ENCODE results near the gene ABCG5.

Gene ABCG5

DNA sequence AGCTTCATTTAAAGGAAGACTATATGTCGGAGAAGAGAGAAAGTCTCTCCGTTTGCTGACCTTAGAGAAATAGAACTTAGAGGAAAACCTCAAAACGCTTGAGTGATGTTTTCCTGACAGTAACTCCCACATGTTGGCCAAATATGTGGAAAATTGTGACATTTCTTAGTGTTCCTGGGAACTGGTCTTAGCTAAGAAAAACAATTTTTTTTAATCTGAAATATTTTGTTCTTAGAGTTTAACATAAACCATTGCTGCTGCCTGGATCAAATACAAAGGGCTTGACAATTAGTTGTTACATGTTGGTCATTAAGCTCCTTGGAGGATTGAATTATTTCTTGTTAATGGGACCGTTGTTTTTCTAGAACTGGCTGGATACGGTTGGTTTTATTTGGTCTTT is 48.5 kb downstream of the ABCG5 start:
- DNase-seq (ENCODE audit: low read depth in 1 of 2, low spot score in 1 of 2) = no peak
- in situ Hi-C loops (cut with HindIII; ENCODE audit: low pct_unique_long_range_greater_than_20kb, low sequenced_read_pairs) = no loop called here
- TF ChIP-seq JUND (IDR thresholded peaks at IDR 0.05; ENCODE audit: low read depth) = no peak

DNA sequence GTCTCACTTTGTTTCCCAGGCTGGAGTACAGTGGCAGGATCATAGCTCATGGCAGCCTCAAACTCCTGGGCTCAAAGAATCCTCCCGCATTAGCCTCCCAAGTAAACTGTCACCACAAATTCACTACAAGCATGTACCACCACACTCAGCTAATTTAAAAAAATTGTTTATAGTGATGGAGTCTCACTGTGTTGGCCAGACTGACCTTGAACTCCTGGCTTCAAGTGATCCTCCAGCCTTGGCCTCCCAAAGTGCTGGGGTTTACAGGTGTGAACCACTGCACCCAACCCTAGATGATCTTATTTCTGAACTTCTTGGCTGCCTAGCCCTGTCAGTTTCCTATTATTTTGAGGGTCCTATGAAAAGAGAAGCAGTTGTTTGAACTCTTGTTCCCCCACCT is 50.0 kb downstream of the ABCG5 start:
- no peak for TF ChIP-seq JUND (IDR thresholded peaks at IDR 0.05; ENCODE audit: low read depth)
- no peak for DNase-seq (ENCODE audit: low read depth in 1 of 2, low spot score in 1 of 2)
- in situ Hi-C loops (cut with HindIII; ENCODE audit: low pct_unique_long_range_greater_than_20kb, low sequenced_read_pairs) = no loop called here

DNA sequence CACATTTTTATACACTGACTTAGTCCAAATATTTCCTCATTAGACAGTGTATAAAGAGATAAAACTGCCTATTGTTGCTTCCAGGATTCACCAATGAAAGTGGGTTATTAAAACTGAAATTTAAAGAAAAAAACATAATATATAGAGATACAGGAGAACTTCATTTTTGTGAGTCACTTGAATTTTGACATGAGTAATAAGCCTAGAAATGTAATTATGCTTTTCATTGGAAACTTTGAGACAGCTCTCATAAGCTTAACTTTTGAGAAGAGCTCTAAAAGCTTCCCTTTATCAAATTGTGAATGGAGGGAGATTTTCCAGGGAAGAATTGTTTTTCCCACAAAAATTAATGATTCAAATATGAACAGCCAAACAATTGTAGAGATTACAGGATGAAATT is 50.7 kb downstream of the ABCG5 start:
- no peak for DNase-seq (ENCODE audit: low read depth in 1 of 2, low spot score in 1 of 2)
- TF ChIP-seq JUND (IDR thresholded peaks at IDR 0.05; ENCODE audit: low read depth) = no peak
- in situ Hi-C loops (cut with HindIII; ENCODE audit: low pct_unique_long_range_greater_than_20kb, low sequenced_read_pairs) = no loop called here

DNA sequence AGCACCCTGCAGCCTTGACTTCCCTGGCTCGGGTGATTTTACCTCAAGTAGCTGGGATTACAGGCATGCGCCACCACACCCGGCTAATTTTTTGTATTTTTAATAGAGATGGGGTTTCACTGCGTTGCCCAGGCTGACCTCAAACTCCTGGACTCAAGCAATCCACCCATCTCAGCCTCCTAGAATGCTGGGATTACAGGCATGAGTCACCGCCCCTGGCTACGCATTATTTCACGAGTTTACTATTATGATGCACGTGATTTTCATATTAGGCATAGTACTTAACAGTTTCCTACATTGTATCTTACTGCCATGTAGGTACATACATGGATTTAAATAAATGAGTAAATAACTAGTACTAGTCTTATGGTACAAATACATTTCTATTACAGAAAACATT is 60.4 kb downstream of the ABCG5 start:
- in situ Hi-C loops (cut with HindIII; ENCODE audit: low pct_unique_long_range_greater_than_20kb, low sequenced_read_pairs) = no loop called here
- no peak for DNase-seq (ENCODE audit: low read depth in 1 of 2, low spot score in 1 of 2)
- no peak for TF ChIP-seq JUND (IDR thresholded peaks at IDR 0.05; ENCODE audit: low read depth)

DNA sequence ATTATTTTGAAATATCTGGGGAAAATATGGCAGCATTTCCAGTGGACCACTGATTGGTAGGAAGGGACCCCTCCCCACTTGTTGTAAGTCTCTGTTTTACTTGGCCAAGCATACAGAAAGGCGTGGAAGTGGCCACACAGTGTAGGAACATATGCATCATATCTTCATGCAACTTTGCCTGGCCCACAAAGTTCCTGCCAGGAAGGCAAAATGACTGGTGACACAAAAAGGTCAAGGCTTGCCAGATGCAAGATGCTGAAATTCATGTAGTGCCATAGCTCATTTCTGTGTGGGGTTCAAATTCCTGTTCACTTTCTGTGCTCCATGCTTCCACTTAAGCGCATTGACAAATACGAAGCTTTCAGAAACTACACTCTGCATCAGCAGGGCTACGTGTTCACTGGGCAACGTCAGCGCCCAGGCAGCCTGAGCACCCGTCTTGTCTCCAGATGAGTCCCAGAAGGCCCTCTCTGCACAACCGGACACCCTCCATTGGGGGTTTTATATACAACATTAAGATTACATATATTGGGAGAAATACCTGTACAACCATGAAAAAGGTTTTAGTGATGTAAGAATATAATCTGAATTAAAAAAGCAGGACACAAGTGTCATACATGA is 61.2 kb downstream of the ABCG5 start:
- no peak for TF ChIP-seq JUND (IDR thresholded peaks at IDR 0.05; ENCODE audit: low read depth)
- DNase-seq (ENCODE audit: low read depth in 1 of 2, low spot score in 1 of 2) = no peak
- in situ Hi-C loops (cut with HindIII; ENCODE audit: low pct_unique_long_range_greater_than_20kb, low sequenced_read_pairs) = no loop called here

DNA sequence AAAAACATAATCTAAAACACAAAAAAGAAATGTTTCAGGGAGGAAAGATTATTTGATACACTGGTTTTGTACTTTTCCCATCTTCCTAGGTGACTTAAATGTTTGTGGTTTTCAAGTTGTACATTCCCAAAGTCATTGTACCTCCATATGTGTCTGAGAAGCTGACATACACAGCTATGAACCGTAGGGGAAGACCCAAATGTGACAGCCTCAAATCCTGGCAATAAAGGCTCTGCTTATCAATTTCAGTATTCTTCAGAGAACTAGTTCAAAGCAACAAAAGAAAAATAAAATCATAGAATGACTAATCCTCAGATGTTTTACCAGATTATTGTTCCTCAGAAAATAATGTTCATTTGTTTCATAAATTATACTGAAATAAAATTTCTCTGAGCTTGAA is 62.3 kb downstream of the ABCG5 start:
- no peak for TF ChIP-seq JUND (IDR thresholded peaks at IDR 0.05; ENCODE audit: low read depth)
- in situ Hi-C loops (cut with HindIII; ENCODE audit: low pct_unique_long_range_greater_than_20kb, low sequenced_read_pairs) = no loop called here
- no peak for DNase-seq (ENCODE audit: low read depth in 1 of 2, low spot score in 1 of 2)

DNA sequence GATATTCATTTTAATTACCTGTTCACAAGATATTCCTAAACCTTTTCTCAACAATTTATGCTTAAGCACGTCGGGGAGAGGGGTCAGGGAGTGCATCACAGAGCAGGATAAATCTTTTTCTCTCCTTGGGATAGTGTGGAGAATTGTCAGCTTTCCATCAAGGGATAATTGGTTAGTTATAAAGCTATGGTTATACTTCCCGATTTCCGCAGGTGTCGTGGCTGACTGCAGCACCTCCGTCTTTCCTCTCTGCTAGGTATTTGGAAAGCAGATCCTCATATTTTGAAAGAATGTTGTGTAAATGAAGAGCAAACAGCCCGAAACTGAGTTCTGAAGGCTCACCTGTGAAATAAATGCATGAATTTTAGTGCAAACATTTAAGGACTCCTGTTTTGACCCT is 64.0 kb downstream of the ABCG5 start:
- in situ Hi-C loops (cut with HindIII; ENCODE audit: low pct_unique_long_range_greater_than_20kb, low sequenced_read_pairs) = no loop called here
- no peak for TF ChIP-seq JUND (IDR thresholded peaks at IDR 0.05; ENCODE audit: low read depth)
- DNase-seq (ENCODE audit: low read depth in 1 of 2, low spot score in 1 of 2) = peak; percentile 4 to 8

DNA sequence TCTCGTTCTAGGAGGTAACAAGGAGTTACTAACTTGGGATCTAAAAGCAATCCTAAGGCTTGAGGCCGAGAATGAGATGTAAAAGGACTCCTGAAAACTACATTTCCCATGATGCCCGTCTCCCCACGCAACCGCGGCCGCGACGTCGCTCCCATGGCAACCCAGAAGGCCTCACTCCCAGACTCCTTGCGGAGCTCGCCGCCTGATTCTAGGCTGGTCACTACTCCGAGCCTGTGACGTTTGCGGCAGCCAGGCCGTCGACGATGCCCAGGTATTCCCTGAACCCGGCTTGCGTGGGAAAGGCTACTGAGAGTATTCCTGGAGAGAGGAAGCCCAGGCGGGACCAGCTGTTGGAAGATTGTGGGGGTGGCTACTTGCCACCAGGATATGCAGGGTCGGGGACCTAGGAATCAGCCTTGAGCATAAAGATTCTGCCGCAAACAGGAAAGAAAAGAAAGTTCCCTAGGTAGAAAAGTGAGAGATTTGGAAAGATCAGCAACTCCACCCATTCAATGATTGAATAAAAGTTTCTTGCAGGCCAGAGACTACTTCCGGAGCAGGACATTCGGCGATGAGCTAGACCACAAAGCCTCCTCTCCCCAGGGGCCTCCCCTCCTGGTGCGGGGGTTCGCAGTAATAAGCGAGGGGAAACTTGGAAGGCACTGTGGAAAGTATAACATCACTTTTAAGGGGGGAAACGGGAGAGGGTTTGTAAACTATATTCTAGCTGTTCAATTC is 64.6 kb downstream of the ABCG5 start, which contains the start of gene DYNC2LI1:
DYNC2LI1 (plus strand) TSS at position 164 of the 738 bp plus-strand sequence; CDS start at position 264, 100 bp downstream.
- peak; percentile 60 to 92 for DNase-seq (ENCODE audit: low read depth in 1 of 2, low spot score in 1 of 2)
- no peak for TF ChIP-seq JUND (IDR thresholded peaks at IDR 0.05; ENCODE audit: low read depth)
- in situ Hi-C loops (cut with HindIII; ENCODE audit: low pct_unique_long_range_greater_than_20kb, low sequenced_read_pairs) = no loop called here

DNA sequence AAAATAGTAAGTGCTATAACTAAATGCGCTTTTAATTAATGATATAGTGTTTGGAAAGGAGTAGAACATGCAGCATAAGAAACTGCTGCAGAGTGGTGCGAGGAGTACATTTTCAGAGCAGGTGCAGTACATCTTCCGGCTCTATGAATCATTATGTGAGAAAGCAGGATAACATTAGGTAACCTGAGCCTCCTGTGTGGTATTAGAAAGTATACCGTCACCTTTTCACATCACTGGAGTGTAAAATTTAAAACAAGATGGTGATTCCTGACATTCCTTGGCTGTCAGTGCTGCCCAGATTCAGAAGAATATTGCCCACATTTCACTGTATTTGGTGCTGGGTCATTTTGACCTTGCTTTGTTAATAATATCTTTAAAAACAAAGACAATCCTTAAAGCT is 72.6 kb downstream of the ABCG5 start:
- in situ Hi-C loops (cut with HindIII; ENCODE audit: low pct_unique_long_range_greater_than_20kb, low sequenced_read_pairs) = no loop called here
- DNase-seq (ENCODE audit: low read depth in 1 of 2, low spot score in 1 of 2) = no peak
- TF ChIP-seq JUND (IDR thresholded peaks at IDR 0.05; ENCODE audit: low read depth) = no peak

DNA sequence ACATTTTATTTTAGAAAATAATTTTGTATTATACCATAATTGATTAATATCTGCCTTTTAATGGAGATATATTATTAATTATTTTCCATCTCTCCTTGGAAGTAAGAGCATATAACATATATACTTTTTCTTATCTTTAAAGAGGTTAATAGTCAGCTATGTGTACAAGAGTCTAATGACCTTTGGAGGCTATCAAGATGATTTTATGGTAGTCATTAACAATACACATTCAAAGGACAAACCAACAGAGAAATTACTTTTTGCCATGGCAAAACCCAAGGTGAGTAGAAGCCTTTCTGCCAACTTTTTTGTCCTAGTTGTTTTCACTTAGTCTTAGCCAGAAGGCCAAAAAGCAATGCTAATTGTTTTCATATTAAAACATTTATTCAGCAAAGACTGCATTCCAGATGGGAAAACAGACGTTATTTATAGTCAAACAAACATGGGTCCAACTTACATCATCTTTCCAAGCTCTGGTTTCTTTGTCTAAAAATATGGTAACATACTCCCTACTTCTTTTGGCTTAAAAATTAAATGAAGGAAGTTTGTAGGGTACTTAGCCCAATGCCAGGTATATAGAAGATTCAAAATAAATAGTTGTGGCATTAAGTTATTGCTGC is 74.4 kb downstream of the ABCG5 start:
- DNase-seq (ENCODE audit: low read depth in 1 of 2, low spot score in 1 of 2) = no peak
- TF ChIP-seq JUND (IDR thresholded peaks at IDR 0.05; ENCODE audit: low read depth) = no peak
- in situ Hi-C loops (cut with HindIII; ENCODE audit: low pct_unique_long_range_greater_than_20kb, low sequenced_read_pairs) = no loop called here

DNA sequence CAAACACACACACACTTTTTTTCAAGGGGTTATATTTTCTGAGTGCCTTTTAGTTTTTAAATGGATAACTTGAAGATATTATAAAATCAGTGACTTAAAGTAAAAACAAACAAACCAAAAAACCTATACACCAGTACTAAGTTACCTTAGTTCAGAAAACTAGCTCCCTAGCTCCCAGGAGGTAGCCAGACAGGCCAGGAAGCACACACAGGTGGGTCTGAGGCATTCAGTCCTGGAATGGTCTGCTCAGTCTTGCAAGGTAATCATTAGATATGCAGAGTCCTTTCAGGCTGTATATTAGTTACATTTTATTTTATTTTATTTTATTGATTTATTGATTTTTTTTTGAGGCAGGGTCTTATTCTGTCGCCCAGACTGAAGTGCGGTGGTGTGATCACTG is 75.5 kb downstream of the ABCG5 start:
- DNase-seq (ENCODE audit: low read depth in 1 of 2, low spot score in 1 of 2) = no peak

More for the DNA sequence above, 75.5 kb downstream of the ABCG5 start:
- in situ Hi-C loops (cut with HindIII; ENCODE audit: low pct_unique_long_range_greater_than_20kb, low sequenced_read_pairs) = no loop called here
- TF ChIP-seq JUND (IDR thresholded peaks at IDR 0.05; ENCODE audit: low read depth) = no peak
